HEK293 (cell line): ENCODE data around the gene CCDC9.

Experiments
- FEZF1 ChIP-seq: fragments of 450-650 bp; formaldehyde crosslinking; IDR thresholded peaks from 2 replicates; pipeline ENCODE4 v1.5.1; 2016; ENCODE audit warnings: missing biosample characterization, missing genetic modification characterization
- GFI1B ChIP-seq: fragments of 450-650 bp; formaldehyde crosslinking; IDR thresholded peaks from 2 replicates; pipeline ENCODE4 v1.5.1; 2016; ENCODE audit warnings: missing biosample characterization, missing genetic modification characterization
- GLI4 ChIP-seq: fragments of 450-650 bp; formaldehyde crosslinking; IDR thresholded peaks from 2 replicates; pipeline ENCODE4 v1.5.1; 2016; ENCODE audit warnings: missing biosample characterization, missing genetic modification characterization
- OVOL3 ChIP-seq: fragments of 450-650 bp; formaldehyde crosslinking; IDR thresholded peaks from 2 replicates; pipeline ENCODE4 v1.5.1; 2016; ENCODE audit warnings: missing biosample characterization, missing genetic modification characterization
- PRDM10 ChIP-seq: fragments of 450-650 bp; formaldehyde crosslinking; IDR thresholded peaks from 2 replicates; pipeline ENCODE4 v1.5.1; 2016; ENCODE audit warnings: missing biosample characterization, missing genetic modification characterization
- TCF7L2 ChIP-seq: IDR thresholded peaks from 2 replicates; pipeline ENCODE4 v1.6.1; 2011; ENCODE audit warnings: low read depth, mild to moderate bottlenecking, inconsistent platforms, low read length, moderate library complexity, borderline replicate concordance
- WT1 ChIP-seq: fragments of 450-650 bp; formaldehyde crosslinking; IDR thresholded peaks from 2 replicates; pipeline ENCODE4 v1.5.1; 2016; ENCODE audit warnings: missing biosample characterization, missing genetic modification characterization
- YY2 ChIP-seq: fragments of 450-650 bp; formaldehyde crosslinking; IDR thresholded peaks from 2 replicates; pipeline ENCODE4 v1.5.1; 2016; ENCODE audit warnings: missing biosample characterization, missing genetic modification characterization
- ZBTB10 ChIP-seq: fragments of 450-650 bp; formaldehyde crosslinking; IDR thresholded peaks from 2 replicates; pipeline ENCODE4 v1.5.1; 2016; ENCODE audit warnings: missing biosample characterization, missing genetic modification characterization
- ZFP41 ChIP-seq: fragments of 450-650 bp; formaldehyde crosslinking; IDR thresholded peaks from 2 replicates; pipeline ENCODE4 v1.5.1; 2016; ENCODE audit warnings: missing biosample characterization, missing genetic modification characterization, borderline replicate concordance
- ZNF114 ChIP-seq: fragments of 450-650 bp; formaldehyde crosslinking; IDR thresholded peaks from 2 replicates; pipeline ENCODE4 v1.5.0; 2017; ENCODE audit warnings: missing biosample characterization, missing genetic modification characterization
- ZNF121 ChIP-seq: fragments of 450-650 bp; formaldehyde crosslinking; IDR thresholded peaks from 2 replicates; pipeline ENCODE4 v1.5.1; 2016; ENCODE audit warnings: missing biosample characterization, missing genetic modification characterization
- ZNF169 ChIP-seq: fragments of 450-650 bp; formaldehyde crosslinking; IDR thresholded peaks from 2 replicates; pipeline ENCODE4 v1.5.1; 2016; ENCODE audit warnings: missing biosample characterization, missing genetic modification characterization
- ZNF184 ChIP-seq: fragments of 450-650 bp; IDR thresholded peaks from 2 replicates; pipeline ENCODE4 v1.5.1; 2018; ENCODE audit warnings: missing biosample characterization, mild to moderate bottlenecking, missing genetic modification characterization
- ZNF19 ChIP-seq: fragments of 450-650 bp; formaldehyde crosslinking; IDR thresholded peaks from 2 replicates; pipeline ENCODE4; 2016; ENCODE audit warnings: missing biosample characterization, missing genetic modification characterization, low read depth
- ZNF239 ChIP-seq: fragments of 450-650 bp; formaldehyde crosslinking; IDR thresholded peaks from 2 replicates; pipeline ENCODE4 v1.5.1; 2016; ENCODE audit warnings: missing biosample characterization, missing genetic modification characterization
- ZNF266 ChIP-seq: fragments of 450-650 bp; formaldehyde crosslinking; IDR thresholded peaks from 2 replicates; pipeline ENCODE4 v1.5.1; 2016; ENCODE audit warnings: missing biosample characterization, missing genetic modification characterization, low read depth
- ZNF311 ChIP-seq: fragments of 450-650 bp; formaldehyde crosslinking; IDR thresholded peaks from 2 replicates; pipeline ENCODE4 v1.5.1; 2017; ENCODE audit warnings: missing biosample characterization, missing genetic modification characterization, borderline replicate concordance
- ZNF600 ChIP-seq: fragments of 450-650 bp; formaldehyde crosslinking; IDR thresholded peaks from 2 replicates; pipeline ENCODE4 v1.5.1; 2016; ENCODE audit warnings: missing biosample characterization, missing genetic modification characterization
- ZNF704 ChIP-seq: fragments of 450-650 bp; formaldehyde crosslinking; IDR thresholded peaks from 2 replicates; pipeline ENCODE4 v1.5.1; 2016; ENCODE audit warnings: missing biosample characterization, missing genetic modification characterization
- ZNF747 ChIP-seq: fragments of 450-650 bp; formaldehyde crosslinking; IDR thresholded peaks from 2 replicates; pipeline ENCODE4 v1.5.1; 2016; ENCODE audit warnings: missing biosample characterization, missing genetic modification characterization
- ZNF776 ChIP-seq: fragments of 450-650 bp; formaldehyde crosslinking; IDR thresholded peaks from 2 replicates; pipeline ENCODE4 v1.5.0; 2017; ENCODE audit warnings: missing biosample characterization, missing genetic modification characterization, borderline replicate concordance
- ZNF791 ChIP-seq: fragments of 450-650 bp; formaldehyde crosslinking; IDR thresholded peaks from 2 replicates; pipeline ENCODE4 v1.5.1; 2016; ENCODE audit warnings: missing biosample characterization, missing genetic modification characterization
- ZSCAN18 ChIP-seq: fragments of 450-650 bp; formaldehyde crosslinking; IDR thresholded peaks from 2 replicates; pipeline ENCODE4 v1.5.1; 2016; ENCODE audit warnings: missing biosample characterization, missing genetic modification characterization
- TF ChIP-seq, protein P1 (sequence below): fragments of 450-650 bp; formaldehyde crosslinking; IDR thresholded peaks from 2 replicates; pipeline ENCODE4 v1.5.1; 2017; ENCODE audit warnings: missing biosample characterization, missing genetic modification characterization
- TF ChIP-seq, protein P2 (sequence below): fragments of 450-650 bp; formaldehyde crosslinking; IDR thresholded peaks from 2 replicates; pipeline ENCODE4 v1.5.0; 2017; ENCODE audit warnings: missing biosample characterization, missing genetic modification characterization, borderline replicate concordance

Gene CCDC9

GRCh38 chr19:47228937-47229675 lies 27.2 kb upstream of the CCDC9 start (continued):
- TF ChIP-seq, protein P1, sequence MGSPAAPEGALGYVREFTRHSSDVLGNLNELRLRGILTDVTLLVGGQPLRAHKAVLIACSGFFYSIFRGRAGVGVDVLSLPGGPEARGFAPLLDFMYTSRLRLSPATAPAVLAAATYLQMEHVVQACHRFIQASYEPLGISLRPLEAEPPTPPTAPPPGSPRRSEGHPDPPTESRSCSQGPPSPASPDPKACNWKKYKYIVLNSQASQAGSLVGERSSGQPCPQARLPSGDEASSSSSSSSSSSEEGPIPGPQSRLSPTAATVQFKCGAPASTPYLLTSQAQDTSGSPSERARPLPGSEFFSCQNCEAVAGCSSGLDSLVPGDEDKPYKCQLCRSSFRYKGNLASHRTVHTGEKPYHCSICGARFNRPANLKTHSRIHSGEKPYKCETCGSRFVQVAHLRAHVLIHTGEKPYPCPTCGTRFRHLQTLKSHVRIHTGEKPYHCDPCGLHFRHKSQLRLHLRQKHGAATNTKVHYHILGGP (tag by site-specific recombination): 0 out of 2 replicates have a peak, but pooled peaks have one; percentile 38
- TF ChIP-seq ZFP41 (tag by site-specific recombination) (0 out of 2 replicates have a peak, but pooled peaks have one; percentile 48), ZNF791 (tag by site-specific recombination) (peak; percentile 10; the same call in 1 of the 2 replicates), GFI1B (0 out of 2 replicates have a peak, but pooled peaks have one; percentile 5), ZNF600 (tag by site-specific recombination) (peak; percentile 97), ZNF311 (tag by site-specific recombination) (peak; percentile 96; the same call in 1 of the 2 replicates), FEZF1 (tag by site-specific recombination) (peak; percentile 3; the same call in 1 of the 2 replicates), ZNF747 (tag by site-specific recombination) (no peak; the same call in 1 of the 2 replicates), ZBTB10 (tag by site-specific recombination) (peak; percentile 97), ZNF239 (peak; percentile 63; the same call in 1 of the 2 replicates), ZNF19 (tag by site-specific recombination) (0 out of 2 replicates have a peak, but pooled peaks have one; percentile 4), PRDM10 (peak; percentile 77), WT1 (tag by site-specific recombination) (0 out of 2 replicates have a peak, but pooled peaks have one; percentile 42), ZNF169 (tag by site-specific recombination) (peak; percentile 87), OVOL3 (tag by site-specific recombination) (peak; percentile 29; the same call in 1 of the 2 replicates), ZNF776 (tag by site-specific recombination) (peak; percentile 39; the same call in 1 of the 2 replicates), TCF7L2 (no peak), GLI4 (tag by site-specific recombination) (0 out of 2 replicates have a peak, but pooled peaks have one; percentile 23), YY2 (tag by site-specific recombination) (peak; percentile 72), ZNF121 (tag by site-specific recombination) (0 out of 2 replicates have a peak, but pooled peaks have one; percentile 9), ZNF704 (no peak), ZSCAN18 (tag by site-specific recombination) (peak; percentile 59; the same call in 1 of the 2 replicates), ZNF184 (no peak), ZNF266 (peak; percentile 59; the same call in 1 of the 2 replicates), ZNF114 (tag by site-specific recombination) (peak; percentile 69; the same call in 1 of the 2 replicates)
- TF ChIP-seq, protein P2, sequence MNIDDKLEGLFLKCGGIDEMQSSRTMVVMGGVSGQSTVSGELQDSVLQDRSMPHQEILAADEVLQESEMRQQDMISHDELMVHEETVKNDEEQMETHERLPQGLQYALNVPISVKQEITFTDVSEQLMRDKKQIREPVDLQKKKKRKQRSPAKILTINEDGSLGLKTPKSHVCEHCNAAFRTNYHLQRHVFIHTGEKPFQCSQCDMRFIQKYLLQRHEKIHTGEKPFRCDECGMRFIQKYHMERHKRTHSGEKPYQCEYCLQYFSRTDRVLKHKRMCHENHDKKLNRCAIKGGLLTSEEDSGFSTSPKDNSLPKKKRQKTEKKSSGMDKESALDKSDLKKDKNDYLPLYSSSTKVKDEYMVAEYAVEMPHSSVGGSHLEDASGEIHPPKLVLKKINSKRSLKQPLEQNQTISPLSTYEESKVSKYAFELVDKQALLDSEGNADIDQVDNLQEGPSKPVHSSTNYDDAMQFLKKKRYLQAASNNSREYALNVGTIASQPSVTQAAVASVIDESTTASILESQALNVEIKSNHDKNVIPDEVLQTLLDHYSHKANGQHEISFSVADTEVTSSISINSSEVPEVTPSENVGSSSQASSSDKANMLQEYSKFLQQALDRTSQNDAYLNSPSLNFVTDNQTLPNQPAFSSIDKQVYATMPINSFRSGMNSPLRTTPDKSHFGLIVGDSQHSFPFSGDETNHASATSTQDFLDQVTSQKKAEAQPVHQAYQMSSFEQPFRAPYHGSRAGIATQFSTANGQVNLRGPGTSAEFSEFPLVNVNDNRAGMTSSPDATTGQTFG (tag by site-specific recombination): 0 out of 2 replicates have a peak, but pooled peaks have one; percentile 22
